ENCODE data around the gene MMP24.

MMP24 gene

DNA sequence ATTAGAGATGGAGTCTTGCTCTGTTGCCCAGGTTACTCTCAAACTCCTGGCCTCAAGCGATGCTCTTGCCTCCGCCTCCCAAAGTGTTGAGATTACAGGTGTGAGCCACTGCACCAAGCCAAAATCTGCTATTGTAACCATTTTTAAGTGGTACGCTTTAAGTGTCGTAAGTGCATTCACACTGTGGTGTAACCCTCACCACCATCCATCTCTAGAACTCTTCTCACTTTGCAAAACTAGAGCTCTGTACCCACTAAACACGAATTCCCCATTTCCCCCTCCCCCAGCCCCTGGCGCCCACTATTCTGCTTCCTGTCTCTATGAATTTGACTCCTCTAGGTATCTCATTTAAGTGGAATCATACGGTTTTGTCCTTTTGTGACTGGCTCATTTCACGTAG, 68.6 kb downstream of the MMP24 start:
- ChIA-PET CTCF (interaction anchor here (2.3 kb wide), 1 partner anchor 9 kb away, joined by 12 read pairs; no protein-coding TSS in a partner anchor), POLR2A (ENCODE audit: low non-redundant PET) (no interaction called here)
- no peak overlapping the region for H3K27ac ChIP-seq
- no peak for DNase-seq (ENCODE audit: low spot score)
- TF ChIP-seq, protein P1, sequence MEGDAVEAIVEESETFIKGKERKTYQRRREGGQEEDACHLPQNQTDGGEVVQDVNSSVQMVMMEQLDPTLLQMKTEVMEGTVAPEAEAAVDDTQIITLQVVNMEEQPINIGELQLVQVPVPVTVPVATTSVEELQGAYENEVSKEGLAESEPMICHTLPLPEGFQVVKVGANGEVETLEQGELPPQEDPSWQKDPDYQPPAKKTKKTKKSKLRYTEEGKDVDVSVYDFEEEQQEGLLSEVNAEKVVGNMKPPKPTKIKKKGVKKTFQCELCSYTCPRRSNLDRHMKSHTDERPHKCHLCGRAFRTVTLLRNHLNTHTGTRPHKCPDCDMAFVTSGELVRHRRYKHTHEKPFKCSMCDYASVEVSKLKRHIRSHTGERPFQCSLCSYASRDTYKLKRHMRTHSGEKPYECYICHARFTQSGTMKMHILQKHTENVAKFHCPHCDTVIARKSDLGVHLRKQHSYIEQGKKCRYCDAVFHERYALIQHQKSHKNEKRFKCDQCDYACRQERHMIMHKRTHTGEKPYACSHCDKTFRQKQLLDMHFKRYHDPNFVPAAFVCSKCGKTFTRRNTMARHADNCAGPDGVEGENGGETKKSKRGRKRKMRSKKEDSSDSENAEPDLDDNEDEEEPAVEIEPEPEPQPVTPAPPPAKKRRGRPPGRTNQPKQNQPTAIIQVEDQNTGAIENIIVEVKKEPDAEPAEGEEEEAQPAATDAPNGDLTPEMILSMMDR (conservative IDR thresholded peaks at IDR 0.05; ENCODE audit: low read depth), result no peak

DNA sequence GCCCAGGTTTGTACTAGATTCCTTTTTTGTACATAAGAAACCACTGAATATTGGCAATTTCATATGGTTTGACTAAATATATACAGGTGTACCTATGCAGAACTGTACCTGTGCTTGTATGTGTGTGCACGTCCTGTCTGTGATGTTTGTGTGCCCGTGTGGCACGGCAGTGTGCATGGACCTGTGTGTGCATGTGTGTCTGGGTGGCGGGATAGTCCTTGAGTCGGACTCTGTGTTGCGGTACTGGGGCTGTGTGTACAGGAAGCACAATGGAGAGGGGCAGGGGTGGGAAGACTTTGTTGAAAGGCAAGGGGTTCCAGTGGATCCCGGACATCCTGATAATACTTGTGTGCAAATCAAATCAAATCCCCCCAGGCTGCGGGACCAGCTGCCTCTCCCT, 69.2 kb downstream of the MMP24 start:
- CTCF ChIA-PET, result interaction anchor here (2.3 kb wide), 1 partner anchor 8 kb away, joined by 12 read pairs; no protein-coding TSS in a partner anchor
- POLR2A ChIA-PET (ENCODE audit: low non-redundant PET), result no interaction called here
- TF ChIP-seq, protein P1 (conservative IDR thresholded peaks at IDR 0.05; ENCODE audit: low read depth), result no peak
- H3K27ac ChIP-seq, result no peak overlapping the region
- DNase-seq (ENCODE audit: low spot score), result no peak

DNA sequence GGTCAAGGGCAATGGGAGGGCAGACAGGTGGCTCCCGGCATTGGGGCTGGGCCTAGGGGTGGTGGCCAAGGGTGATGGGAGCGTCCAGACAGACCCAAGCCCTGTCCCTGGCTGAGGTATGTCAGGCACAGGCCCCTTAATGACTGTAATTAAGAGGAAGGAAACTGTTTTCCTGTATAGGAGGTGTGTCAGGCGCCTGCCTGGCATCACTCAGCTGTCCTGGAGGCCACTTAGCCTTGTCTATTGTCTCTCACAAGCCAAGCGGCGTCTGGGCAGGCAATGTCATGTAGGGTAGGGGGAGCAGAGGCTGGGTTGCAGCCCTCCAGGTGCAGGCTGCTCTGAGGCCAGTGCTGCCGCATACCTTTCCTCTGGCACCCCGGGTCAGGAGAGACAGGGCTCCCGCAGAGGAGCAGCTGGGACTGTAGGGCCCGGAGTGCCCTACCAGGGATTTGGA, 69.6 kb downstream of the MMP24 start:
- TF ChIP-seq, protein P1 (conservative IDR thresholded peaks at IDR 0.05; ENCODE audit: low read depth), result no peak
- no peak overlapping the region for H3K27ac ChIP-seq
- CTCF ChIA-PET, result interaction anchor here (1.5 kb wide), 1 partner anchor 28 kb away, joined by 4 read pairs; no protein-coding TSS in a partner anchor
- POLR2A ChIA-PET (ENCODE audit: low non-redundant PET), result no interaction called here
- no peak for DNase-seq (ENCODE audit: low spot score)

DNA sequence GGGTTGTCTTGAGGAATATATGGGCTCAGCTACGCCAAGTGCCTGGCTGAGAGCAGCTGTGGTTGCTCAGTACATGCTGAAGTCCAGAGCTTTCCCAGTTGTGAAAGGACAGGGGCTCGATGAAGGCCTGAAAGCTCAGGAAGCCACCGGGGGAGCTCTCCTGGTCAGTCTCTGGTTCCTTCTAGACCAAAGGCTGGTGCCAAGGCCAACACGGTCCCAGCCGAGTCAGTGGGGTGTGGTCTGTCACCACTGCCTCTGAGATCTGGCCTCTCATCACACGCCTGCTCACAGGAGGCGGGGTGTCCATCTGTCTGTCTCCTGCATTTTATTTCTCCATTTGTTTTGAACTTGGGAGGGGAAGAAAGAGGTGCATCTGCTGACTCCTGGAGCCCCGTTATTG, 70.7 kb downstream of the MMP24 start:
- ChIA-PET POLR2A (ENCODE audit: low non-redundant PET) (interaction anchor here (1.4 kb wide), 1 partner anchor 13 kb away, joined by 4 read pairs; no protein-coding TSS in a partner anchor), CTCF (interaction anchor here (0.7 to 1.5 kb wide), 4 partner anchors 25 to 152 kb away, joined by 3 to 5 read pairs (median 4); no protein-coding TSS in a partner anchor)
- TF ChIP-seq, protein P1 (conservative IDR thresholded peaks at IDR 0.05; ENCODE audit: low read depth), result no peak
- DNase-seq (ENCODE audit: low spot score), result no peak
- peak overlapping the region; percentile 6; the same call in 1 of the 2 replicates for H3K27ac ChIP-seq

DNA sequence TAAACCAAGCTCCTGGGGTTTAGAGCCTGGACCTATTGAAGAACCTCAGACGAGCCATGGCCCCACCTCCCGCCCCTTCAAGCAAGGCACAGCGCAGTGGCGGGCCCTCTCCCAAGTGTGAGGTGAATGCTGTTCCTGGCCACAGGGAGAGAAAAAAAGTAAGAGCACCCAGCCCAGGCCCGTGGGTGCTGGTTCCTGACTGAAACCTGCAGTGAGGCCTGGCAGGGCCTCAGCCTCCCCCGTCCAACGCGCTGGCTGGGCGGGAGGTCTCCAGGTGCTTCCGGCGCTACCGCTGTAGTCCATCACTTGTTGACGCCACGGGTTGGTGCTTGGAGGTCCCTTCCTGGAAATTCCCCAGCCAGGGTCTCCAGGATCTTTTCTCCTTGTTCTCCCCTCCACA, 71.2 kb downstream of the MMP24 start:
- no peak for DNase-seq (ENCODE audit: low spot score)
- ChIA-PET POLR2A (ENCODE audit: low non-redundant PET) (interaction anchor here (1.4 kb wide), 1 partner anchor 14 kb away, joined by 4 read pairs; no protein-coding TSS in a partner anchor), CTCF (interaction anchor here (0.7 to 1.5 kb wide), 4 partner anchors 24 to 152 kb away, joined by 3 to 5 read pairs (median 4); no protein-coding TSS in a partner anchor)
- H3K27ac ChIP-seq, result peak overlapping the region; percentile 6; the same call in 1 of the 2 replicates
- TF ChIP-seq, protein P1 (conservative IDR thresholded peaks at IDR 0.05; ENCODE audit: low read depth), result no peak

DNA sequence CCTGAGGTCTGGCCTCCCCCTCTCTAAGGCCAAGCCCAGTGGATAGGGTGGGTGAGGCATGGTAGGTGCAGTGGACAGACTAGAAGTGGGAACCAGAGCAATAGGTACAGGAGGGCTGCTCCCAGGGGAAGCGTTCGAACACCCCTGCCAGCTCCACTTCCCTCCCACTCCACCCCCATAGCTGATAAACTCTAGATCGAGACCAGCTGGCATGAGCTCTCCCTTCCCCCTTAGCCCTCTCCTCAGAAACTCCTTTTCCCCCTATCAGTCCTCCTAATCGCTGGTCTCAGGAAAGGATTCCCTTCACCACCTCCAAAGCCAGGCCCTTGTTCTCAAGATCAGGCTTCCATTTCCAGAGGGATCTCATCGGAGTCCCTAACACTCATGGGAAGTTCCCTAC, 71.8 kb downstream of the MMP24 start:
- H3K27ac ChIP-seq, result no peak overlapping the region
- TF ChIP-seq, protein P1 (conservative IDR thresholded peaks at IDR 0.05; ENCODE audit: low read depth), result no peak
- no peak for DNase-seq (ENCODE audit: low spot score)
- POLR2A ChIA-PET (ENCODE audit: low non-redundant PET), result no interaction called here
- CTCF ChIA-PET, result interaction anchor here (0.6 to 1.1 kb wide), 3 partner anchors 142 to 153 kb away, joined by 3 read pairs; no protein-coding TSS in a partner anchor

Measured in RWPE1 (cell line).